Upper lobe of left lung (tissue), 4 donors: ENCODE results near the gene NUP58.

Experiments
- CTCF ChIP-seq, 6 experiments: fragments of 450-650 bp in 4 of 6; fragments of 200-600 bp in 2 of 6; sonication (generic) in 2 of 6; IDR thresholded peaks; one replicate each; pipeline ENCODE4 v1.5.1; 2016 to 2019; ENCODE audit warnings: antibody characterized with exemption in 6 of 6
- POLR2A ChIP-seq, 4 donors: fragments of 450-650 bp; IDR thresholded peaks; one replicate each; pipeline ENCODE4 v1.5.1; 2016 to 2017; ENCODE audit warnings: antibody characterized with exemption in 4 of 4, mild to moderate bottlenecking in 2 of 4

GRCh38 chr13:25345576-25345975 lies 44.2 kb downstream of the NUP58 start:
- TF ChIP-seq POLR2A (IDR thresholded peaks at IDR 0.05) (no peak), CTCF (IDR thresholded peaks at IDR 0.05) (no peak)
